Neural cell (in vitro differentiated cells): ENCODE data around the gene SEC16A.

Experiments
- CTCF ChIP-seq: fragments of 450-650 bp; IDR thresholded peaks from 2 replicates; pipeline ENCODE4 v1.5.1; 2014; ENCODE audit warnings: antibody characterized with exemption, mild to moderate bottlenecking, moderate library complexity; ENCODE audit not compliant: poor library complexity, severe bottlenecking
- EP300 ChIP-seq: fragments of 450-650 bp; conservative IDR thresholded peaks from 2 replicates; pipeline ENCODE4 v1.6.1; 2014; ENCODE audit warnings: antibody characterized with exemption, mild to moderate bottlenecking, moderate library complexity; ENCODE audit not compliant: poor library complexity, severe bottlenecking
- EZH2 ChIP-seq: fragments of 200-600, 300-800 bp; shearing (Covaris generic), sonication (generic); IDR thresholded peaks from 2 replicates; pipeline ENCODE4 v1.6.1; 2014; ENCODE audit warnings: antibody characterized with exemption, low read length, borderline replicate concordance, mild to moderate bottlenecking; ENCODE audit not compliant: insufficient read depth, poor library complexity, severe bottlenecking
- POLR2AphosphoS5 ChIP-seq: IDR thresholded peaks from 2 replicates; pipeline ENCODE4 v1.6.1; 2012
- REST ChIP-seq: IDR thresholded peaks from 2 replicates; pipeline ENCODE4 v1.6.1; 2012; ENCODE audit warnings: borderline replicate concordance
- TAF1 ChIP-seq: IDR thresholded peaks from 2 replicates; pipeline ENCODE4 v1.6.1; 2012; ENCODE audit warnings: low read depth

- TF ChIP-seq CTCF (no peak), REST (no peak), POLR2AphosphoS5 (no peak), EZH2 (no peak), TAF1 (no peak), EP300 (no peak)
Observed at GRCh38 chr9:136519263-136520052, 36.6 kb upstream of the SEC16A start.
